A673 (cell line): ENCODE results near the gene CWF19L2.

Experiments used
- CTCF ChIP-seq: fragments of 300-800, 200-600 bp; sonication (generic); conservative IDR thresholded peaks from 2 replicates; pipeline ENCODE4 v1.5.1; 2017; ENCODE audit warnings: low read depth, mild to moderate bottlenecking, antibody characterized with exemption, low read length, moderate library complexity, mixed read lengths
- EZH2 ChIP-seq: fragments of 200-600 bp; sonication (generic); IDR thresholded peaks from 2 replicates; pipeline ENCODE4 v1.6.1; 2017; ENCODE audit warnings: borderline replicate concordance, low read depth, mild to moderate bottlenecking, mixed read lengths, antibody characterized with exemption, low read length; ENCODE audit not compliant: poor library complexity, severe bottlenecking

GRCh38 chr11:107331728-107332127 is 125.9 kb downstream of the CWF19L2 start:
- TF ChIP-seq CTCF (no peak), EZH2 (no peak)
